UCSD-AML1 (cell line): ENCODE data around the gene GDF7.
"Not testable (repeated sequence)": the region's sequence is repeated elsewhere in the genome, so short reads cannot be mapped to it uniquely, and the experiment has no call there.

Experiments used
- DNase-seq: peaks from one replicate; lab custom pipeline; 2025; ENCODE audit not compliant: unreplicated experiment; lab: John Stamatoyannopoulos, UW

GDF7 gene

GRCh38 chr2:20696366-20696765 lies 29.4 kb downstream of the GDF7 start:
- no peak for DNase-seq

- no peak for DNase-seq
Observed at GRCh38 chr2:20697322-20697934, 30.5 kb downstream of the GDF7 start.

GRCh38 chr2:20698916-20699613 lies 32.1 kb downstream of the GDF7 start:
- DNase-seq, result no peak

- no peak for DNase-seq
Observed at GRCh38 chr2:20702563-20702962, 35.6 kb downstream of the GDF7 start.

- no peak for DNase-seq
Observed at GRCh38 chr2:20704886-20705285, 37.9 kb downstream of the GDF7 start.

- no peak for DNase-seq
Observed at GRCh38 chr2:20706217-20706616, 39.3 kb downstream of the GDF7 start.

GRCh38 chr2:20706786-20707185 lies 39.8 kb downstream of the GDF7 start:
- DNase-seq, result no peak

- no peak for DNase-seq
Observed at GRCh38 chr2:20707601-20708000, 40.7 kb downstream of the GDF7 start.

GRCh38 chr2:20711641-20712040 lies 44.7 kb downstream of the GDF7 start:
- not testable (repeated sequence) for DNase-seq

- not testable (repeated sequence) for DNase-seq
Observed at GRCh38 chr2:20713585-20713984, 46.6 kb downstream of the GDF7 start.

- not testable (repeated sequence) for DNase-seq
Observed at GRCh38 chr2:20714412-20714811, 47.5 kb downstream of the GDF7 start.

- DNase-seq, result not testable (repeated sequence)
Observed at GRCh38 chr2:20716164-20716563, 49.2 kb downstream of the GDF7 start.

- DNase-seq, result no peak
Observed at GRCh38 chr2:20717641-20718040, 50.7 kb downstream of the GDF7 start.

- DNase-seq, result no peak
Observed at GRCh38 chr2:20722592-20723240, 55.8 kb downstream of the GDF7 start.

- no peak for DNase-seq
Observed at GRCh38 chr2:20723543-20723942, 56.6 kb downstream of the GDF7 start.

GRCh38 chr2:20724500-20725053 lies 57.6 kb downstream of the GDF7 start:
- DNase-seq, result no peak

GRCh38 chr2:20725782-20726181 lies 58.8 kb downstream of the GDF7 start:
- no peak for DNase-seq

- no peak for DNase-seq
Observed at GRCh38 chr2:20726913-20727312, 60.0 kb downstream of the GDF7 start.

- no peak for DNase-seq
Observed at GRCh38 chr2:20728114-20728758, 61.3 kb downstream of the GDF7 start.
